ENCODE data around the gene SORCS2. TPM values are rescaled to one million over a fixed set of nuclear protein-coding genes. Genes with fewer than 3 reads are reported as not detected.

SORCS2 gene
- polyA plus RNA-seq, 1 of the 3 experiments (the other 2 are of a cell fraction), result 1.6 TPM

DNA sequence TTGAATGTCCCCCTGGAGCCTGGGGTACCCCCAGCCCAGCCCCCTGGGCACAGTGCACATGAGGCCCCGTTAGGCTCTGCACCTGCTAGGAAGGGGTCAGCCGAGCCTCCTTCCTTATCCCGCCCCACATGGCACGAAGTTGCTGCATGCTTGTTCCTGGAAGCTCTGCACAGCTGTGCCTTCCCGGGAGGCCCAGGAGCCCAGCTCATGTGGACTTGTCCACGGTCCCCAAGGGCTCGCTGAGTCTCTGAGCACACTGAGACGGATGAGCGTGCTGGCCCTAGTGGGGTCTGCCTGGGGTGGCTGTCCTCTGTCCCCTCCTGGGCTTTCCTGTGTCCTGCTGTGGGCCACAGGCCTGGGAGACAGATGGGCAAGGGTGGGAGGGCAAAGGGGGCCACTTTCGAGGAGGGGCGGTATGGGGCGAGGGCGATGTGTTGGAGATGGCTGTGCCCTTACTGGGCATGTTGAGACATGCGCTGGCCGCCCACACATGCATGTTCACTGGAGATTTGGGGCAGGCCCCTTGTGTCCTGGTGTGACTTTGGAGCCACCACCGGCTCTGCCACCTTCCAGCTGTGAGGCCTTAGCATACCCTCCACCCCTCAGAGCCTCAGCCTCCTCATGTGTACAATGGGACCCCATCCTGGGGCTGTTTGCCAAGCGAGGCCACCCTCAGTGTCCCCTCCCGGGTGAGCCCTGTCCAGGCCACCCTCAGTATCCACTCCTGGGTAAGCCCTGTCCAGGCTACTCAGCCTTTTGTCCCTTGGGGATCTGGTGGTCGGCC, 509.7 kb downstream of the SORCS2 start (continued):
- TF ChIP-seq REST (IDR thresholded peaks at IDR 0.05; ENCODE audit: low read depth, low read length) (no peak), SMC3 (IDR thresholded peaks at IDR 0.05; ENCODE audit: low read depth, low read length) (no peak), TEAD4 (IDR thresholded peaks at IDR 0.05; ENCODE audit: borderline replicate concordance, insufficient read depth) (no peak), CHD2 (IDR thresholded peaks at IDR 0.05; ENCODE audit: low read length, partially characterized antibody) (no peak)

DNA sequence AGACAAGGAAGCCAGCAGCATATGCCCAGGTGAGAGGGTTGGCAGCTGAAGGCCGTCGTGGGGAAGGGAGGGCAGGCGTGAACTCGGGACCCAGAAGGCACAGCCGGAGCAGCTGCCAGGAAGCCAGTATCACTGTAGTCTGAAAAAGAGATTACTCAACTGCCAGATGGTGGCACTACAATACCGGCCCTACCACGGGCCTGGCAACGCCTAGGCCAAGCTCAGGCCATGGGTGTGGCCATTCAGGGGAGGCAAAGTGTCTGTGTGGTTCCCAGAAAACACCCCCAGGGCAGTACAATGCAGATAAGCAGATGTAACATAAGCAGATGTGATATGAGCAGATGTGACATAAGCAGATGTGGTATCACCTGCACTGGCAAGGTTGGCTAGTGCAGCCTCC, 511.4 kb downstream of the SORCS2 start:
- Histone ChIP-seq H3K36me3 (replicated peaks in 1 of 2; ENCODE audit: control insufficient read depth in 1 of 2, insufficient read depth in 2 of 2, low read length in 1 of 2) (no peaks in the 10 kb centered on the region), H4K20me1 (ENCODE audit: insufficient read depth) (no peaks in the 10 kb centered on the region), H3K9ac (no peak overlapping the region), H3K79me2 (ENCODE audit: insufficient read depth) (no peaks in the 10 kb centered on the region), H3K9me2 (no peaks in the 10 kb centered on the region), H3K4me2 (no peak overlapping the region), H3K9me3 (no peaks in the 10 kb centered on the region), H3K4me3 (ENCODE audit: low read depth in 2 of 2, low read length in 1 of 2) (no peak overlapping the region), H3F3A (replicated peaks; ENCODE audit: insufficient read depth) (peaks cover 4% of the 10 kb centered on the region), H3K27me3 (ENCODE audit: insufficient read depth) (no peaks in the 10 kb centered on the region), H3K27ac (ENCODE audit: low read depth in 2 of 2, low read length in 1 of 2) (no peak overlapping the region), H3K4me1 (ENCODE audit: control insufficient read depth in 1 of 2, insufficient read depth in 2 of 2, low read depth in 1 of 2, low read length in 1 of 2) (peaks cover 6 to 11% of the 10 kb centered on the region in 2 experiments; a peak in 2 of 4 replicates), H2AFZ (ENCODE audit: low read depth) (no peak overlapping the region)
- CTCF ChIA-PET, result interaction anchor here (0.6 to 1.1 kb wide), 2 partner anchors 15 to 317 kb away, joined by 3 read pairs; no protein-coding TSS in a partner anchor
- POLR2A ChIA-PET, result no interaction called here
- DNase-seq, result no peak
- WGBS (ENCODE audit: low lambda C conversion rate), result 72% methylated on average over 5 of the region's 8 CpGs
- TF ChIP-seq EZH2phosphoT487 (IDR thresholded peaks at IDR 0.05; ENCODE audit: borderline replicate concordance, low read depth) (no peak), TEAD4 (IDR thresholded peaks at IDR 0.05; ENCODE audit: borderline replicate concordance, insufficient read depth) (no peak), FOXM1 (IDR thresholded peaks at IDR 0.05; ENCODE audit: low read depth) (no peak), RCOR1 (IDR thresholded peaks at IDR 0.05; ENCODE audit: low read length) (no peak), EP300 (IDR thresholded peaks at IDR 0.05; ENCODE audit: borderline replicate concordance in 1 of 2, low read depth in 1 of 2, low read length in 1 of 2) (no peak), NFIC (IDR thresholded peaks at IDR 0.05; ENCODE audit: borderline replicate concordance) (no peak), TCF12 (IDR thresholded peaks at IDR 0.05) (no peak), TAF1 (IDR thresholded peaks at IDR 0.05; ENCODE audit: borderline replicate concordance, low read depth, low read length) (no peak), SMC3 (IDR thresholded peaks at IDR 0.05; ENCODE audit: low read depth, low read length) (no peak), MEF2A (IDR thresholded peaks at IDR 0.05; ENCODE audit: borderline replicate concordance, low read depth) (no peak), USF2 (IDR thresholded peaks at IDR 0.05; ENCODE audit: borderline replicate concordance, low read depth, low read length) (no peak), SIN3A (IDR thresholded peaks at IDR 0.05; ENCODE audit: borderline replicate concordance, low read depth, low read length) (no peak), MXI1 (IDR thresholded peaks at IDR 0.05; ENCODE audit: low read depth, low read length) (no peak)
- TF ChIP-seq, protein P1, sequence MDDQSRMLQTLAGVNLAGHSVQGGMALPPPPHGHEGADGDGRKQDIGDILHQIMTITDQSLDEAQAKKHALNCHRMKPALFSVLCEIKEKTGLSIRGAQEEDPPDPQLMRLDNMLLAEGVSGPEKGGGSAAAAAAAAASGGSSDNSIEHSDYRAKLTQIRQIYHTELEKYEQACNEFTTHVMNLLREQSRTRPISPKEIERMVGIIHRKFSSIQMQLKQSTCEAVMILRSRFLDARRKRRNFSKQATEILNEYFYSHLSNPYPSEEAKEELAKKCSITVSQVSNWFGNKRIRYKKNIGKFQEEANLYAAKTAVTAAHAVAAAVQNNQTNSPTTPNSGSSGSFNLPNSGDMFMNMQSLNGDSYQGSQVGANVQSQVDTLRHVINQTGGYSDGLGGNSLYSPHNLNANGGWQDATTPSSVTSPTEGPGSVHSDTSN (IDR thresholded peaks at IDR 0.05), result no peak

All from SK-N-SH (cell line).